Body of pancreas (tissue), 4 donors: Measurements from ENCODE around the gene TMPRSS13.

ENCODE experiments used
- CTCF ChIP-seq, 7 experiments: fragments of 450-650 bp in 4 of 7; fragments of 200-600 bp in 3 of 7; sonication (generic) in 3 of 7; IDR thresholded peaks; one replicate each; pipeline ENCODE4 v1.5.1; 2016 to 2019; ENCODE audit warnings: antibody characterized with exemption in 7 of 7
- POLR2A ChIP-seq, 3 donors: fragments of 450-650 bp; IDR thresholded peaks; one replicate each; pipeline ENCODE4 v1.6.1; 2016; ENCODE audit warnings: antibody characterized with exemption in 3 of 3, mild to moderate bottlenecking in 2 of 3

GRCh38 chr11:117944554-117944953, 15.4 kb upstream of the TMPRSS13 start:
- TF ChIP-seq POLR2A (IDR thresholded peaks at IDR 0.05): no peak
- no peak for TF ChIP-seq CTCF (IDR thresholded peaks at IDR 0.05)
